ENCODE data around the gene COL27A1. TPM values are rescaled to one million over a fixed set of nuclear protein-coding genes. Genes with fewer than 3 reads are reported as not detected.

The COL27A1 gene
- total RNA-seq, 1 donor from 2014 or later, result 61.4 TPM

DNA sequence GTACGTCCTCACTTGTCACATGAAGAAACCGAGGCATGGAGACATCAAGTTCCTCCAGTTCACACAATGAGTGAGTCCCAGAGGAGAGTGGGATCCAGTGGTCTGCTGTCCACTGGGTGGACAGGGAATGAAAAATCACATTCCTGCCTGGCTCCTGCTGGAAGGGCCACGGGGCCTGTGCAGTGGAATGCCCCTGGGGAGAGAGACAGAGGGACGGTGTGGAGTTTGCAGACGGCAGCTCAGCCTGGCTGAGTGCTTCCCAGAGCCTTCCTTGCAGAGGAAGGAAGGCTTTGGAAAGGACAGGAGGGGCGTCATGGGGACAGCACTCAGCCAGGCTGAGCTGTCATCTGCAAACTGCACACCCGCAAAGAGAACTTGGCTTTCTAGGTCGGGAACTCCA lies 74.7 kb downstream of the COL27A1 start:
- Mint-ChIP-seq H3K36me3 (ENCODE audit: low read depth, unreplicated experiment) (peaks cover 6% of the 10 kb centered on the region), H3K9me3 (ENCODE audit: unreplicated experiment) (no peaks in the 10 kb centered on the region), H3K27me3 (ENCODE audit: unreplicated experiment) (peaks cover 8% of the 10 kb centered on the region), H3K4me1 (ENCODE audit: unreplicated experiment) (peaks cover 27% of the 10 kb centered on the region), H3K27ac (ENCODE audit: unreplicated experiment) (no peak overlapping the region), H3K4me3 (ENCODE audit: unreplicated experiment) (no peak overlapping the region)
- TF ChIP-seq, protein P1, sequence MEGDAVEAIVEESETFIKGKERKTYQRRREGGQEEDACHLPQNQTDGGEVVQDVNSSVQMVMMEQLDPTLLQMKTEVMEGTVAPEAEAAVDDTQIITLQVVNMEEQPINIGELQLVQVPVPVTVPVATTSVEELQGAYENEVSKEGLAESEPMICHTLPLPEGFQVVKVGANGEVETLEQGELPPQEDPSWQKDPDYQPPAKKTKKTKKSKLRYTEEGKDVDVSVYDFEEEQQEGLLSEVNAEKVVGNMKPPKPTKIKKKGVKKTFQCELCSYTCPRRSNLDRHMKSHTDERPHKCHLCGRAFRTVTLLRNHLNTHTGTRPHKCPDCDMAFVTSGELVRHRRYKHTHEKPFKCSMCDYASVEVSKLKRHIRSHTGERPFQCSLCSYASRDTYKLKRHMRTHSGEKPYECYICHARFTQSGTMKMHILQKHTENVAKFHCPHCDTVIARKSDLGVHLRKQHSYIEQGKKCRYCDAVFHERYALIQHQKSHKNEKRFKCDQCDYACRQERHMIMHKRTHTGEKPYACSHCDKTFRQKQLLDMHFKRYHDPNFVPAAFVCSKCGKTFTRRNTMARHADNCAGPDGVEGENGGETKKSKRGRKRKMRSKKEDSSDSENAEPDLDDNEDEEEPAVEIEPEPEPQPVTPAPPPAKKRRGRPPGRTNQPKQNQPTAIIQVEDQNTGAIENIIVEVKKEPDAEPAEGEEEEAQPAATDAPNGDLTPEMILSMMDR (IDR thresholded peaks at IDR 0.05; ENCODE audit: unreplicated experiment), result no peak
- no peak for DNase-seq (ENCODE audit: low spot score)

GRCh38 chr9:114231273-114231672 lies 75.9 kb downstream of the COL27A1 start:
- TF ChIP-seq, protein P1 (IDR thresholded peaks at IDR 0.05; ENCODE audit: unreplicated experiment), result no peak
- Mint-ChIP-seq H3K9me3 (ENCODE audit: unreplicated experiment) (no peaks in the 10 kb centered on the region), H3K36me3 (ENCODE audit: low read depth, unreplicated experiment) (peaks cover 6% of the 10 kb centered on the region), H3K4me1 (ENCODE audit: unreplicated experiment) (peaks cover 17% of the 10 kb centered on the region), H3K27ac (ENCODE audit: unreplicated experiment) (no peak overlapping the region), H3K27me3 (ENCODE audit: unreplicated experiment) (peaks cover 6% of the 10 kb centered on the region), H3K4me3 (ENCODE audit: unreplicated experiment) (no peak overlapping the region)
- DNase-seq (ENCODE audit: low spot score), result no peak

GRCh38 chr9:114231719-114232449 lies 76.5 kb downstream of the COL27A1 start:
- Mint-ChIP-seq H3K4me3 (ENCODE audit: unreplicated experiment) (no peak overlapping the region), H3K27ac (ENCODE audit: unreplicated experiment) (no peak overlapping the region), H3K27me3 (ENCODE audit: unreplicated experiment) (peaks cover 6% of the 10 kb centered on the region), H3K9me3 (ENCODE audit: unreplicated experiment) (no peaks in the 10 kb centered on the region), H3K36me3 (ENCODE audit: low read depth, unreplicated experiment) (peaks cover 4% of the 10 kb centered on the region), H3K4me1 (ENCODE audit: unreplicated experiment) (peaks cover 19% of the 10 kb centered on the region)
- no peak for DNase-seq (ENCODE audit: low spot score)
- TF ChIP-seq, protein P1 (IDR thresholded peaks at IDR 0.05; ENCODE audit: unreplicated experiment), result no peak

DNA sequence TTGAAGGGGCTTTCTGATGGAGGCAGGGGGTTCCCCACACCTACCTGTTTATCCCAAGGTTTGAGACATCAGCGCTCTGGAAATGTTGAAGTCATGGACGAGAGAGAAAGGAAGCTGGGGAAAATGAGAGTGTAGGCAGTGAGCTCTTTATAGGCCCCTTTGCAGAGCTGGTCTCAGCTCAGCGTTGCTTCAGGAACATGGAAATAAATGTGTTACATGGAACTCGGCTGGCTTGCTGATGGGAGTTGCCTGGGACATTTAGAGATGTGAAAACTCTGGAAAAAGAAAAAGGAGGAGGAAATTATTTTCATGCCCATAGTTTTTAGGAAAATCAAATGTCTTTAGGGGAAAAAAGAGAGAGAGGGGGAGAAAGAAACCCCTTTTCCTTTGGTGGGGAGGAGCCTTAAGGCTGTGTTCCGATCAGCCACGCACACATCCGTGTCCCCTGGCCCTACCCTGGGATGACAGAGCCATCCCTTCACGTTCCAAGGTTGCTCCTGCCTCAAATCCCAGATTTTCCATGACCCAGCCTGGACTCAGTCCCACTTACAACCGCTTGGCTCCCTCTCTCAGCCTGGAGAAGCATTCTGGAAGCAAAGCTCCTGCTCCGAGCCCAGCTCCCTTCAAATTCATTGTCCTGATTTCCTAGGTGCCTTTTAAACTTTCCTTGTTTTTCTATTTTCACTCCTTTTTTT lies 78.3 kb downstream of the COL27A1 start:
- peaks cover 5% of the 10 kb centered on the region for H3K27me3 Mint-ChIP-seq (ENCODE audit: unreplicated experiment)
- no peak overlapping the region for H3K27ac Mint-ChIP-seq (ENCODE audit: unreplicated experiment)
- H3K9me3 Mint-ChIP-seq (ENCODE audit: unreplicated experiment), result no peaks in the 10 kb centered on the region
- peaks cover 19% of the 10 kb centered on the region for H3K4me1 Mint-ChIP-seq (ENCODE audit: unreplicated experiment)
- no peak overlapping the region for H3K4me3 Mint-ChIP-seq (ENCODE audit: unreplicated experiment)
- no peak for DNase-seq (ENCODE audit: low spot score)
- peaks cover 4% of the 10 kb centered on the region for H3K36me3 Mint-ChIP-seq (ENCODE audit: low read depth, unreplicated experiment)
- TF ChIP-seq, protein P1 (IDR thresholded peaks at IDR 0.05; ENCODE audit: unreplicated experiment), result no peak

Measured in endothelial cell (in vitro differentiated cells).